PC-9 (cell line): ENCODE measurements around the gene CCT6A.
"Not testable (repeated sequence)": the region's sequence is repeated elsewhere in the genome, so short reads cannot be mapped to it uniquely, and the experiment has no call there.

Source experiments
- EZH2 ChIP-seq: fragments of 200-600 bp; sonication (generic); IDR thresholded peaks from 2 replicates; pipeline ENCODE4 v1.8.0; 2017; ENCODE audit warnings: antibody characterized with exemption, low read depth
- TF ChIP-seq, protein P1 (sequence below): fragments of 200-600 bp; sonication (generic); conservative IDR thresholded peaks from 2 replicates; pipeline ENCODE4 v1.6.1; 2017; ENCODE audit warnings: mixed run types, antibody characterized with exemption, mild to moderate bottlenecking, moderate library complexity

DNA sequence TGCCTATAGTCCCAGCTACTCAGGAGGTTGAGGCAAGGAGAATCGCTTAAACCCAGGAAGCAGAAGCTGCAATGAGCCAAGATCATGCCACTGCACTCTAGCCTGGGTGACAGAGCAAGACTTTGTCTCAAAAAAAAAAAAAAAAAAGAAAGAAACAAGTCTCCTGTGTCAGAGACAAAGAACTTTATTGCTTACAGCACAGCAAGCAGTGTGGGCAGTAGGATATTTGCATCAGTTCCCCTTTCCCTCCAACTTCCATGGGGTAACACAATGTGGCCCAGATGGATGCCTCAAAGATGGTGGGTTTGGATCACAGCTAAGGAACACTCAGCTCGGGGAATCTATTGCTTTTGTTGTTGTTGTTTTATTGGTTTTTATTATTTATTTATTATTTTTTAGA lies 5.8 kb upstream of the CCT6A start:
- TF ChIP-seq, protein P1, sequence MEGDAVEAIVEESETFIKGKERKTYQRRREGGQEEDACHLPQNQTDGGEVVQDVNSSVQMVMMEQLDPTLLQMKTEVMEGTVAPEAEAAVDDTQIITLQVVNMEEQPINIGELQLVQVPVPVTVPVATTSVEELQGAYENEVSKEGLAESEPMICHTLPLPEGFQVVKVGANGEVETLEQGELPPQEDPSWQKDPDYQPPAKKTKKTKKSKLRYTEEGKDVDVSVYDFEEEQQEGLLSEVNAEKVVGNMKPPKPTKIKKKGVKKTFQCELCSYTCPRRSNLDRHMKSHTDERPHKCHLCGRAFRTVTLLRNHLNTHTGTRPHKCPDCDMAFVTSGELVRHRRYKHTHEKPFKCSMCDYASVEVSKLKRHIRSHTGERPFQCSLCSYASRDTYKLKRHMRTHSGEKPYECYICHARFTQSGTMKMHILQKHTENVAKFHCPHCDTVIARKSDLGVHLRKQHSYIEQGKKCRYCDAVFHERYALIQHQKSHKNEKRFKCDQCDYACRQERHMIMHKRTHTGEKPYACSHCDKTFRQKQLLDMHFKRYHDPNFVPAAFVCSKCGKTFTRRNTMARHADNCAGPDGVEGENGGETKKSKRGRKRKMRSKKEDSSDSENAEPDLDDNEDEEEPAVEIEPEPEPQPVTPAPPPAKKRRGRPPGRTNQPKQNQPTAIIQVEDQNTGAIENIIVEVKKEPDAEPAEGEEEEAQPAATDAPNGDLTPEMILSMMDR: not testable (repeated sequence)
- not testable (repeated sequence) for TF ChIP-seq EZH2
